ENCODE data around the gene DOCK8. TPM values are rescaled to one million over a fixed set of nuclear protein-coding genes. Genes with fewer than 3 reads are reported as not detected.

Gene DOCK8
- total RNA-seq, 2 experiments from 2014 or later = 59.0 to 145 TPM

- H2AFZ ChIP-seq (ENCODE audit: low read length) = no peak overlapping the region
- no peaks in the 10 kb centered on the region for H3K9me2 ChIP-seq (ENCODE audit: insufficient read depth, low read length)
- no peak for TF ChIP-seq CTCF (conservative IDR thresholded peaks at IDR 0.05; ENCODE audit: low read length)
- TF ChIP-seq EZH2phosphoT487 (IDR thresholded peaks at IDR 0.05; ENCODE audit: borderline replicate concordance, low read depth, low read length) = no peak
- H3K4me3 ChIP-seq (ENCODE audit: low read depth, low read length, poor library complexity, severe bottlenecking) = no peak overlapping the region
- no TSS peak for BruUV-seq (replicated peaks)
- POLR2A ChIA-PET = no interaction called here
- no peaks in the 10 kb centered on the region for H3K9me3 ChIP-seq (ENCODE audit: low read length)
- H3K79me2 ChIP-seq (ENCODE audit: insufficient read depth, low read depth, low read length) = no peaks in the 10 kb centered on the region
- H3K36me3 ChIP-seq (ENCODE audit: insufficient read depth, low read length) = peaks cover 83% of the 10 kb centered on the region
- DNase-seq (ENCODE audit: low spot score) = no peak
- intact Hi-C loops (cut with micrococcal nuclease; ENCODE audit: unreplicated experiment) = no loop called here
- no peaks in the 10 kb centered on the region for H4K20me1 ChIP-seq (ENCODE audit: insufficient read depth, low read length)
- no peak overlapping the region for H3K4me2 ChIP-seq (ENCODE audit: low read length)
- CTCF ChIA-PET (ENCODE audit: unreplicated experiment) = no interaction called here
- H3K4me1 ChIP-seq (ENCODE audit: insufficient read depth, low read length, poor library complexity, severe bottlenecking) = no peaks in the 10 kb centered on the region
- no peak overlapping the region for H3K27ac ChIP-seq (ENCODE audit: low read depth, low read length, poor library complexity, severe bottlenecking)
These were observed 135.7 kb downstream of the DOCK8 start for GRCh38 chr9:350384-350783.

- ChIA-PET CTCF (ENCODE audit: unreplicated experiment) (no interaction called here), POLR2A (interaction anchor here (1.0 kb wide), 1 partner anchor 8 kb away, joined by 3 read pairs; no protein-coding TSS in a partner anchor)
- BruUV-seq (replicated peaks) = no TSS peak
- Histone ChIP-seq H3K27ac (ENCODE audit: low read depth, low read length, poor library complexity, severe bottlenecking) (no peak overlapping the region), H3K4me3 (ENCODE audit: low read depth, low read length, poor library complexity, severe bottlenecking) (no peak overlapping the region), H3K4me2 (ENCODE audit: low read length) (no peak overlapping the region), H2AFZ (ENCODE audit: low read length) (no peak overlapping the region), H3K9me2 (ENCODE audit: insufficient read depth, low read length) (no peaks in the 10 kb centered on the region), H3K36me3 (ENCODE audit: insufficient read depth, low read length) (peaks cover 80% of the 10 kb centered on the region), H4K20me1 (ENCODE audit: insufficient read depth, low read length) (no peaks in the 10 kb centered on the region), H3K4me1 (ENCODE audit: insufficient read depth, low read length, poor library complexity, severe bottlenecking) (no peaks in the 10 kb centered on the region), H3K9me3 (ENCODE audit: low read length) (no peaks in the 10 kb centered on the region), H3K79me2 (ENCODE audit: insufficient read depth, low read depth, low read length) (no peaks in the 10 kb centered on the region)
- DNase-seq (ENCODE audit: low spot score) = no peak
- TF ChIP-seq EZH2phosphoT487 (IDR thresholded peaks at IDR 0.05; ENCODE audit: borderline replicate concordance, low read depth, low read length) (no peak), CTCF (conservative IDR thresholded peaks at IDR 0.05; ENCODE audit: low read length) (no peak)
- intact Hi-C loops (cut with micrococcal nuclease; ENCODE audit: unreplicated experiment) = no loop called here
These were observed 137.3 kb downstream of the DOCK8 start for GRCh38 chr9:351916-352315.

- Histone ChIP-seq H3K36me3 (ENCODE audit: insufficient read depth, low read length) (peaks cover 82% of the 10 kb centered on the region), H3K9me3 (ENCODE audit: low read length) (no peaks in the 10 kb centered on the region), H4K20me1 (ENCODE audit: insufficient read depth, low read length) (no peaks in the 10 kb centered on the region), H3K27ac (ENCODE audit: low read depth, low read length, poor library complexity, severe bottlenecking) (no peak overlapping the region), H2AFZ (ENCODE audit: low read length) (no peak overlapping the region), H3K4me1 (ENCODE audit: insufficient read depth, low read length, poor library complexity, severe bottlenecking) (no peaks in the 10 kb centered on the region), H3K79me2 (ENCODE audit: insufficient read depth, low read depth, low read length) (no peaks in the 10 kb centered on the region), H3K9me2 (ENCODE audit: insufficient read depth, low read length) (no peaks in the 10 kb centered on the region), H3K4me3 (ENCODE audit: low read depth, low read length, poor library complexity, severe bottlenecking) (no peak overlapping the region), H3K4me2 (ENCODE audit: low read length) (no peak overlapping the region)
- DNase-seq (ENCODE audit: low spot score) = no peak
- TF ChIP-seq CTCF (conservative IDR thresholded peaks at IDR 0.05; ENCODE audit: low read length) (no peak), EZH2phosphoT487 (IDR thresholded peaks at IDR 0.05; ENCODE audit: borderline replicate concordance, low read depth, low read length) (no peak)
- no TSS peak for BruUV-seq (replicated peaks)
- ChIA-PET CTCF (ENCODE audit: unreplicated experiment) (no interaction called here), POLR2A (no interaction called here)
- intact Hi-C loops (cut with micrococcal nuclease; ENCODE audit: unreplicated experiment) = no loop called here
These were observed 138.4 kb downstream of the DOCK8 start for GRCh38 chr9:353077-353476.
